ENCODE data around the gene C1orf21.
A peak's percentile ranks its signal among the peaks of the same experiment; 100 is the strongest.

The C1orf21 gene

DNA sequence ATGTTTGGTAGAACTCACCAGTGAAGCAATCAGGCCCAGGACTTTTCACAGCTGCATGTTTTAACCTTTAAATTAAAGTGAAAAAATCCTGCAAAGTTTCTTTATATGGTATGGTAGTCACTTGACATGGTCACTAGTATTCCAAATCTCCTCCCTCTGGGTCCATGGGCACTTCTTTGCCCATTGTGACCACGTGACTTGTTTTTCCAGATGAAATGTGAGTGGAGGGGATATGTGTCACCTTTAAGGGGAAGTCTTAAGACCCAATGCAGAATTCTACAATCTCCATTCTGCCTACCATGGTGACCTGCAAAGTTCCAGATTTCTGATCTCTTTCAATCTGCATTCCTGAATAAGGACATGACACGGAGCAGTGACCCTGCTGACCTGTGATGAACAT is 152.8 kb downstream of the C1orf21 start:
- H3K9me3 ChIP-seq (ENCODE audit: insufficient read depth, low read depth, low read length) = no peaks in the 10 kb centered on the region
- no peak overlapping the region for H2AFZ ChIP-seq (ENCODE audit: insufficient read depth, low read length, poor library complexity)
- no peak overlapping the region for H3K4ac ChIP-seq (ENCODE audit: low read depth, low read length)
- H4K12ac ChIP-seq (ENCODE audit: low read depth, low read length) = no peak overlapping the region
- no peak overlapping the region for H4K8ac ChIP-seq (ENCODE audit: low read depth, low read length)
- no peak overlapping the region for H3K4me3 ChIP-seq (ENCODE audit: low read depth, low read length)
- H3K36me3 ChIP-seq (ENCODE audit: control insufficient read depth in 1 of 2, insufficient read depth in 2 of 2, low read length in 2 of 2) = peaks cover 0 to 3% of the 10 kb centered on the region in 2 experiments
- H3K18ac ChIP-seq (ENCODE audit: low read length) = no peak overlapping the region
- no peak overlapping the region for H3K14ac ChIP-seq (ENCODE audit: low read length)
- H3K9ac ChIP-seq (ENCODE audit: low read length) = no peak overlapping the region
- H3K4me1 ChIP-seq (ENCODE audit: control insufficient read depth in 1 of 2, insufficient read depth in 2 of 2, low read length in 2 of 2) = peaks cover 7 to 17% of the 10 kb centered on the region in 2 experiments
- no peak for DNase-seq
- no peak overlapping the region for H4K91ac ChIP-seq (ENCODE audit: low read depth, low read length)
- H2BK12ac ChIP-seq (ENCODE audit: low read length) = no peak overlapping the region
- H2BK120ac ChIP-seq (ENCODE audit: insufficient read depth, low read length, poor library complexity) = no peak overlapping the region
- no peak overlapping the region for H3K23ac ChIP-seq (ENCODE audit: low read length)
- H2AK5ac ChIP-seq (ENCODE audit: low read length) = no peak overlapping the region
- H3K79me2 ChIP-seq (ENCODE audit: control insufficient read depth, insufficient read depth, low read length, poor library complexity) = peaks cover 3% of the 10 kb centered on the region
- H3K27ac ChIP-seq (ENCODE audit: low read depth, low read length) = no peak overlapping the region
- H3K27me3 ChIP-seq (ENCODE audit: insufficient read depth, low read length) = no peaks in the 10 kb centered on the region
- H3K4me2 ChIP-seq (ENCODE audit: low read length) = no peak overlapping the region
- no CpG with 5 or more reads among the region's 2 CpGs for WGBS (ENCODE audit: extremely low coverage, insufficient coverage, insufficient read length)
- peaks cover 11% of the 10 kb centered on the region for H3K79me1 ChIP-seq (ENCODE audit: low read length)
- H2BK5ac ChIP-seq (ENCODE audit: low read depth, low read length, poor library complexity) = no peak overlapping the region

DNA sequence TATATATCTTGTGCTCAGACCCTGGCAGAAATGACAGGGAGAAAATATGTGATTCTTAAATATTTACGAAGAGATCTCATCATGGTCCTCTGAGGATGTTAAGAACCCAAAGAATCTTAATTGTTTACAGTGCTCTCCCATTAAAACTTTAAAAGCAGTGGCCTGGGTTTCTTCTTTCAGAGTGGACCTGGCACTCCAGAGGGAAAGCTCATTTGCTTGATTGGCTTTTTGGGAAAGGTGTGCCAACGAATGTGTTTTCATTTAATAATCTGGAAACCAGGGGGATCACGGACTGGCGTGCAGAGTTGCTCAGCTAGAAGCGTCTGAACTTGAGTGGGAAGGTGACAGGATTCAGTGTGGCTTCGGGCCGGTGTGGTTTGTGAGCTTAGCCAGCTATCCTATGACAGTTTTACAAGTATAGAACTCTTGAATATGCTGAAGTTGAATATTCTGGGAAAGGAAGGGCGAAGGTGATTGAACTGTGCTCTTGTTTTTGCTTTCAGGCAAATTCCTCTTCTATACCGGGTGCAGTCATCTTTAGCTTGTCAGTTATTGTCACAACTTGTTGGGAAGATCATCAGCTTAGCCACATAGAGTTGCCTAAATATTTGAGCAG is 154.8 kb downstream of the C1orf21 start:
- peak overlapping the region; percentile 25 for H2BK5ac ChIP-seq (ENCODE audit: low read depth, low read length, poor library complexity)
- H3K36me3 ChIP-seq (ENCODE audit: control insufficient read depth in 1 of 2, insufficient read depth in 2 of 2, low read length in 2 of 2) = peaks cover 0 to 3% of the 10 kb centered on the region in 2 experiments
- H4K8ac ChIP-seq (ENCODE audit: low read depth, low read length) = no peak overlapping the region
- H3K79me1 ChIP-seq (ENCODE audit: low read length) = peaks cover 15% of the 10 kb centered on the region
- H3K9ac ChIP-seq (ENCODE audit: low read length) = no peak overlapping the region
- no peak overlapping the region for H3K23ac ChIP-seq (ENCODE audit: low read length)
- no peak overlapping the region for H3K18ac ChIP-seq (ENCODE audit: low read length)
- no CpG with 5 or more reads among the region's 9 CpGs for WGBS (ENCODE audit: extremely low coverage, insufficient coverage, insufficient read length)
- peak overlapping the region; percentile 84 for H3K27ac ChIP-seq (ENCODE audit: low read depth, low read length)
- H3K4me1 ChIP-seq (ENCODE audit: control insufficient read depth in 1 of 2, insufficient read depth in 2 of 2, low read length in 2 of 2) = peaks cover 11 to 27% of the 10 kb centered on the region in 2 experiments
- no peaks in the 10 kb centered on the region for H3K9me3 ChIP-seq (ENCODE audit: insufficient read depth, low read depth, low read length)
- H2BK120ac ChIP-seq (ENCODE audit: insufficient read depth, low read length, poor library complexity) = peak overlapping the region; percentile 8
- no peak overlapping the region for H4K91ac ChIP-seq (ENCODE audit: low read depth, low read length)
- H3K27me3 ChIP-seq (ENCODE audit: insufficient read depth, low read length) = no peaks in the 10 kb centered on the region
- H2AFZ ChIP-seq (ENCODE audit: insufficient read depth, low read length, poor library complexity) = no peak overlapping the region
- no peak overlapping the region for H3K14ac ChIP-seq (ENCODE audit: low read length)
- H2BK12ac ChIP-seq (ENCODE audit: low read length) = no peak overlapping the region
- no peak overlapping the region for H4K12ac ChIP-seq (ENCODE audit: low read depth, low read length)
- no peak overlapping the region for H3K4ac ChIP-seq (ENCODE audit: low read depth, low read length)
- peak overlapping the region; percentile 48 for H3K4me2 ChIP-seq (ENCODE audit: low read length)
- H3K4me3 ChIP-seq (ENCODE audit: low read depth, low read length) = no peak overlapping the region
- DNase-seq = no peak
- peaks cover 4% of the 10 kb centered on the region for H3K79me2 ChIP-seq (ENCODE audit: control insufficient read depth, insufficient read depth, low read length, poor library complexity)
- no peak overlapping the region for H2AK5ac ChIP-seq (ENCODE audit: low read length)

DNA sequence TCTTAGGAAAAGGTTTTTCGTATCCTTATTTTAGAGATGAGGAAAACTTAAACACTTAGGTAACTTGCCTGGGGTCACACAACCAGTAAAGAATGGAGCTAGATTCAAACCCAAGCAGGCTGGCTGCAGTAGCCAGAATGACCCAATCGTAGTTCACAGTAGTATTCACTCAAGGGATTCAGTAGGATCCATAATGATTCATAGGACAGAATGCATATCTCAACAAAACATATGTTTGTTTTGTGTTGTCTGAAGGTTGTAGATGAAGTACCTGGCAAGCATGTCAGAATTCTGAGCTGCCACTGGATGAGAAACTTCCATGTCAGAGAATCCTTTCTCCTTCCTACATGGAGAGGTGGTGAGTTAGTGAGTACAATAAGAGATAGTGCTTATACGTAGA is 155.5 kb downstream of the C1orf21 start:
- Histone ChIP-seq H3K27ac (ENCODE audit: low read depth, low read length) (peak overlapping the region; percentile 84), H3K36me3 (ENCODE audit: control insufficient read depth in 1 of 2, insufficient read depth in 2 of 2, low read length in 2 of 2) (peaks cover 0 to 3% of the 10 kb centered on the region in 2 experiments)

DNA sequence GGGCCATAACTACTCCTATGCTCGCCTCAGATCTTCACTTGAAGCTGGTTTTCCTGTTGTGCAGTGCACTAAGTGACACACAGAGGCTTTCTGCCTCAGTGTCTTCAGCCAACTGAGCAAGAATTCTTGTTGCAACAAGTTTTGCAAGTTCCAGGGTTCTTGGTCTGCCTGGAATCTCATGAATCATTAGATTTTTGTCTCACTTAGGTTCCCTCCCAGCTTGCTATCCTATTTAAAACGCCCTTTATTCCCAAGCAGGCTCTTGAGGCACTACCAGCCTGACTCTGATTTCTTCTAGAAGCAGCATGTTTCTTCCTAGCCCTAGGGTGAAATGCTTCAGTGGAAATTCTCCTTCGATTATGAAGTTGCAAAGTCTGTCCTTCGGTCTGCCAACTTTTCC is 158.8 kb downstream of the C1orf21 start:
- Histone ChIP-seq H3K9me3 (ENCODE audit: insufficient read depth, low read depth, low read length) (no peaks in the 10 kb centered on the region), H3K4me1 (ENCODE audit: control insufficient read depth in 1 of 2, insufficient read depth in 2 of 2, low read length in 2 of 2) (peaks cover 11 to 32% of the 10 kb centered on the region in 2 experiments), H3K27me3 (ENCODE audit: insufficient read depth, low read length) (no peaks in the 10 kb centered on the region), H3K79me1 (ENCODE audit: low read length) (peaks cover 15% of the 10 kb centered on the region), H3K18ac (ENCODE audit: low read length) (no peak overlapping the region), H3K4me2 (ENCODE audit: low read length) (peak overlapping the region; percentile 13), H4K8ac (ENCODE audit: low read depth, low read length) (no peak overlapping the region), H2BK12ac (ENCODE audit: low read length) (no peak overlapping the region), H2BK5ac (ENCODE audit: low read depth, low read length, poor library complexity) (peak overlapping the region; percentile 30), H3K79me2 (ENCODE audit: control insufficient read depth, insufficient read depth, low read length, poor library complexity) (peaks cover 4% of the 10 kb centered on the region), H3K4me3 (ENCODE audit: low read depth, low read length) (no peak overlapping the region), H3K23ac (ENCODE audit: low read length) (no peak overlapping the region), H2BK120ac (ENCODE audit: insufficient read depth, low read length, poor library complexity) (no peak overlapping the region), H3K27ac (ENCODE audit: low read depth, low read length) (peak overlapping the region; percentile 61), H3K9ac (ENCODE audit: low read length) (no peak overlapping the region), H3K14ac (ENCODE audit: low read length) (no peak overlapping the region), H4K12ac (ENCODE audit: low read depth, low read length) (no peak overlapping the region), H2AFZ (ENCODE audit: insufficient read depth, low read length, poor library complexity) (no peak overlapping the region), H2AK5ac (ENCODE audit: low read length) (no peak overlapping the region), H4K91ac (ENCODE audit: low read depth, low read length) (no peak overlapping the region), H3K36me3 (ENCODE audit: control insufficient read depth in 1 of 2, insufficient read depth in 2 of 2, low read length in 2 of 2) (peaks cover 0 to 3% of the 10 kb centered on the region in 2 experiments), H3K4ac (ENCODE audit: low read depth, low read length) (no peak overlapping the region)
- WGBS (ENCODE audit: extremely low coverage, insufficient coverage, insufficient read length) = no CpG with 5 or more reads among the region's 4 CpGs
- peak; percentile 78 to 93 for DNase-seq

More for the DNA sequence above, 155.5 kb downstream of the C1orf21 start:
- no peak overlapping the region for H4K8ac ChIP-seq (ENCODE audit: low read depth, low read length)
- no peaks in the 10 kb centered on the region for H3K9me3 ChIP-seq (ENCODE audit: insufficient read depth, low read depth, low read length)
- H3K4ac ChIP-seq (ENCODE audit: low read depth, low read length) = no peak overlapping the region
- H4K91ac ChIP-seq (ENCODE audit: low read depth, low read length) = peak overlapping the region; percentile 39
- H3K4me3 ChIP-seq (ENCODE audit: low read depth, low read length) = no peak overlapping the region
- peak overlapping the region; percentile 15 for H2AK5ac ChIP-seq (ENCODE audit: low read length)
- WGBS (ENCODE audit: extremely low coverage, insufficient coverage, insufficient read length) = no CpG with 5 or more reads among the region's 3 CpGs
- H3K4me2 ChIP-seq (ENCODE audit: low read length) = peak overlapping the region; percentile 48
- no peak overlapping the region for H2AFZ ChIP-seq (ENCODE audit: insufficient read depth, low read length, poor library complexity)
- H2BK5ac ChIP-seq (ENCODE audit: low read depth, low read length, poor library complexity) = no peak overlapping the region
- no peak overlapping the region for H4K12ac ChIP-seq (ENCODE audit: low read depth, low read length)
- H2BK12ac ChIP-seq (ENCODE audit: low read length) = peak overlapping the region; percentile 72
- H3K79me2 ChIP-seq (ENCODE audit: control insufficient read depth, insufficient read depth, low read length, poor library complexity) = peaks cover 4% of the 10 kb centered on the region
- H3K14ac ChIP-seq (ENCODE audit: low read length) = no peak overlapping the region
- peak overlapping the region; percentile 41 for H2BK120ac ChIP-seq (ENCODE audit: insufficient read depth, low read length, poor library complexity)
- DNase-seq = no peak
- no peak overlapping the region for H3K18ac ChIP-seq (ENCODE audit: low read length)
- H3K27me3 ChIP-seq (ENCODE audit: insufficient read depth, low read length) = no peaks in the 10 kb centered on the region
- peaks cover 11 to 30% of the 10 kb centered on the region in 2 experiments for H3K4me1 ChIP-seq (ENCODE audit: control insufficient read depth in 1 of 2, insufficient read depth in 2 of 2, low read length in 2 of 2)
- no peak overlapping the region for H3K23ac ChIP-seq (ENCODE audit: low read length)
- H3K9ac ChIP-seq (ENCODE audit: low read length) = no peak overlapping the region
- H3K79me1 ChIP-seq (ENCODE audit: low read length) = peaks cover 15% of the 10 kb centered on the region

Measured in trophoblast cell (in vitro differentiated cells and primary cell).